ENCODE measurements around the gene THAP10.

GRCh38 chr15:70916531-70916930 is 24.3 kb upstream of the THAP10 start:
- TF ChIP-seq POLR2A (IDR thresholded peaks at IDR 0.05) (no peak), CTCF (IDR thresholded peaks at IDR 0.05 in 4 of 5, conservative IDR thresholded peaks at IDR 0.05 in 1 of 5) (no peak)
